Measurements from ENCODE around the gene GRAMD1A.
"Not testable (repeated sequence)": the region's sequence is repeated elsewhere in the genome, so short reads cannot be mapped to it uniquely, and the experiment has no call there.

The GRAMD1A gene

GRCh38 chr19:35021596-35021995 is 21.5 kb downstream of the GRAMD1A start:
- DNase-seq = no peak

GRCh38 chr19:35022460-35022859 is 22.3 kb downstream of the GRAMD1A start:
- DNase-seq = no peak

GRCh38 chr19:35023428-35023827 is 23.3 kb downstream of the GRAMD1A start:
- no peak for DNase-seq

- no peak for DNase-seq
Measured at GRCh38 chr19:35024095-35024494, 24.0 kb downstream of the GRAMD1A start.

GRCh38 chr19:35025969-35026368 is 25.8 kb downstream of the GRAMD1A start:
- DNase-seq = no peak

GRCh38 chr19:35026418-35026817 is 26.3 kb downstream of the GRAMD1A start:
- no peak for DNase-seq

GRCh38 chr19:35027009-35027408 is 26.9 kb downstream of the GRAMD1A start:
- no peak for DNase-seq

GRCh38 chr19:35027851-35028599 is 27.9 kb downstream of the GRAMD1A start:
- no peak for DNase-seq

GRCh38 chr19:35028600-35028885 is 28.4 kb downstream of the GRAMD1A start:
- not testable (repeated sequence) for DNase-seq

GRCh38 chr19:35029275-35029736 is 29.2 kb downstream of the GRAMD1A start:
- not testable (repeated sequence) for DNase-seq

GRCh38 chr19:35029737-35030256 is 29.7 kb downstream of the GRAMD1A start:
- no peak for DNase-seq

- no peak for DNase-seq
Measured at GRCh38 chr19:35030257-35031071, 30.3 kb downstream of the GRAMD1A start, which contains the start of gene SCN1B. TSS of gene SCN1B (plus strand) at chr19:35030470. CDS start at chr19:35030821, 351 bp downstream.

GRCh38 chr19:35031072-35031881 is 31.2 kb downstream of the GRAMD1A start:
- no peak for DNase-seq

GRCh38 chr19:35032356-35032865 is 32.3 kb downstream of the GRAMD1A start:
- no peak for DNase-seq

- DNase-seq = no peak
Measured at GRCh38 chr19:35033067-35034004, 33.2 kb downstream of the GRAMD1A start.

GRCh38 chr19:35034005-35034502 is 33.9 kb downstream of the GRAMD1A start:
- DNase-seq = no peak

GRCh38 chr19:35034588-35035382 is 34.7 kb downstream of the GRAMD1A start:
- DNase-seq = no peak

- peak; percentile 91 for DNase-seq
Measured at GRCh38 chr19:35037716-35038622, 37.8 kb downstream of the GRAMD1A start.

All from NCI-H1694 (cell line).